GM19324 (cell line): ENCODE data around the gene NPLOC4.

Experiments
- ATAC-seq: cut with Tn5 transposase; IDR thresholded peaks from one replicate; pipeline ENCODE4 v1.9.1; 2021; ENCODE audit warnings: mild to moderate bottlenecking, moderate library complexity; ENCODE audit not compliant: unreplicated experiment, low FRiP score

The NPLOC4 gene

GRCh38 chr17:81665205-81666091 is 28.5 kb upstream of the NPLOC4 start:
- ATAC-seq: no peak

- no peak for ATAC-seq
Measured at GRCh38 chr17:81664051-81664470, 27.1 kb upstream of the NPLOC4 start.

GRCh38 chr17:81662002-81662401 is 25.1 kb upstream of the NPLOC4 start:
- no peak for ATAC-seq

GRCh38 chr17:81660441-81660840 is 23.5 kb upstream of the NPLOC4 start:
- ATAC-seq: no peak

- ATAC-seq: no peak
Measured at GRCh38 chr17:81659038-81659437, 22.1 kb upstream of the NPLOC4 start.

GRCh38 chr17:81656835-81657234 is 19.9 kb upstream of the NPLOC4 start:
- ATAC-seq: no peak

- ATAC-seq: no peak
Measured at GRCh38 chr17:81656118-81656743, 19.3 kb upstream of the NPLOC4 start, which contains the start of gene PDE6G. Gene PDE6G (minus strand): TSS chr17:81656542. CDS start chr17:81653305, 3,237 bp downstream.

GRCh38 chr17:81655378-81656117 is 18.6 kb upstream of the NPLOC4 start:
- no peak for ATAC-seq

GRCh38 chr17:81652906-81653771 is 16.2 kb upstream of the NPLOC4 start:
- ATAC-seq: no peak

- ATAC-seq: no peak
Measured at GRCh38 chr17:81651692-81652091, 14.8 kb upstream of the NPLOC4 start.

- no peak for ATAC-seq
Measured at GRCh38 chr17:81650951-81651350, 14.0 kb upstream of the NPLOC4 start.

- no peak for ATAC-seq
Measured at GRCh38 chr17:81648707-81649085, 11.8 kb upstream of the NPLOC4 start.

- no peak for ATAC-seq
Measured at GRCh38 chr17:81648013-81648706, 11.2 kb upstream of the NPLOC4 start.

- no peak for ATAC-seq
Measured at GRCh38 chr17:81647640-81648012, 10.7 kb upstream of the NPLOC4 start.

GRCh38 chr17:81646869-81647600 is 10.1 kb upstream of the NPLOC4 start:
- no peak for ATAC-seq

- ATAC-seq: no peak
Measured at GRCh38 chr17:81644976-81645952, 8.4 kb upstream of the NPLOC4 start.

- no peak for ATAC-seq
Measured at GRCh38 chr17:81644496-81644895, 7.6 kb upstream of the NPLOC4 start.
